SH-SY5Y (cell line): ENCODE data around the gene ZNF592.

Experiments
- GATA2 ChIP-seq: IDR thresholded peaks from 2 replicates; pipeline ENCODE4 v1.6.1; 2011; ENCODE audit warnings: mild to moderate bottlenecking, low read depth, low read length
- GATA3 ChIP-seq: IDR thresholded peaks from 2 replicates; pipeline ENCODE4 v1.6.1; 2011; ENCODE audit warnings: low read depth, mild to moderate bottlenecking, low read length, moderate library complexity

DNA sequence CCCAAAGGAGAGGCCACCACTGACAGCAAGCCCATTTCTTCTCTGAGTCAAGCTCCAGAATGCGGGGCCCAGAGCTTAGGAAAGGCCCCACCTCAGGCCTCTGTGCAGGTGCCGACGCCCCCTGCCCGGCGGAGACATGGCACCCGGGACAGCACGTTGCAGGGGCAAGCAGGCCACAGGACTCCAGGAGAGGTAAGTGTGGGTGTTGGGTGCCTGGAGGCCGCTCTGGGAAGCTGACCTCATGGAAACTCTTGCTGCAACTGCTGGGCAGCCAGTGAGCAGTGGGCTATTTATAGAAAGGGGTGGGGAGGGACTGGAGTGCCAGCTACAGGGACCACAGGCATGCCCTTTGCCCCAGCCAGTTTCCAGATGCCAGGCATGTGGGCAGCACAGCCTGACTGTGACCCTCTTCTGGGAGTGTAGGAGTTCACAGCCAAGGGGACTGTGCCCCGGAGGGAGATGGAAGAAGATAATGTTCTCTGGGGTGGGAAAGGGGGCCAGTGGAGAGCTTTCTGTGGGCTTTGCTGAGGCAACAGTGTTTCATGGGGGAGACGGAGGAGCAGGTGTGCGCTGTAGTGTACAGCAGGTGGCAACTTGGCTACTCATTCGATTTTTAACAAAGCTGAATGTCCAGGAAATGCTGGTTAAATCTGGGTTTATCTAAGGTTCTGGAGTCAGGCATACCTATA is 92.5 kb downstream of the ZNF592 start:
- TF ChIP-seq GATA3, result no peak
- no peak for TF ChIP-seq GATA2
